HepG2 (cell line): Measurements from ENCODE around the gene USP38. TPM values are rescaled to one million over a fixed set of nuclear protein-coding genes. Genes with fewer than 3 reads are reported as not detected.

Experiments
- ERF ChIP-seq: IDR thresholded peaks from 2 replicates; pipeline ENCODE4 v1.6.1; 2018; ENCODE audit warnings: missing biosample characterization, missing genetic modification reagents
- GABPA ChIP-seq, 2 experiments: IDR thresholded peaks; 2 replicates each; pipeline ENCODE4 v1.6.1; 2011 to 2016; ENCODE audit warnings: low read depth in 2 of 2, low read length in 1 of 2, missing biosample characterization in 1 of 2, missing genetic modification characterization in 1 of 2
- HIVEP1 ChIP-seq: sonication (generic); formaldehyde crosslinking; IDR thresholded peaks from 2 replicates; pipeline ENCODE4 v1.4.0; 2020; ENCODE audit warnings: mild to moderate bottlenecking, missing genetic modification reagents
- HMGXB4 ChIP-seq, 2 experiments: sonication (generic) in 1 of 2; formaldehyde crosslinking in 1 of 2; IDR thresholded peaks; 2 replicates each; pipeline versions ENCODE4 v1.4.0 to v1.6.1; 2018 to 2020; ENCODE audit warnings: missing genetic modification reagents in 2 of 2, borderline replicate concordance in 1 of 2, low read depth in 1 of 2, mild to moderate bottlenecking in 1 of 2, missing biosample characterization in 1 of 2
- MTF2 ChIP-seq: sonication (generic); formaldehyde crosslinking; IDR thresholded peaks from 2 replicates; pipeline ENCODE4 v1.5.0; 2020; ENCODE audit warnings: missing genetic modification reagents, borderline replicate concordance
- MXD3 ChIP-seq: IDR thresholded peaks from 2 replicates; pipeline ENCODE4 v1.6.1; 2016; ENCODE audit warnings: mild to moderate bottlenecking, missing biosample characterization, missing genetic modification reagents
- NONO ChIP-seq, 2 experiments: fragments of 450-650 bp in 1 of 2; sonication (generic) in 1 of 2; formaldehyde crosslinking in 1 of 2; IDR thresholded peaks in 1 of 2; conservative IDR thresholded peaks in 1 of 2; 2 replicates each; pipeline versions ENCODE4 v1.6.1 to v1.8.0; 2017 to 2022; ENCODE audit warnings: mild to moderate bottlenecking in 1 of 2, missing genetic modification reagents in 1 of 2, moderate library complexity in 1 of 2
- PBX3 ChIP-seq: sonication (generic); formaldehyde crosslinking; IDR thresholded peaks from 2 replicates; pipeline ENCODE4 v1.8.1; 2023; ENCODE audit warnings: missing genetic modification reagents, inconsistent platforms, borderline replicate concordance
- PPARG ChIP-seq: conservative IDR thresholded peaks from 2 replicates; pipeline ENCODE4 v1.6.1; 2016; ENCODE audit warnings: missing biosample characterization, missing genetic modification reagents
- RBFOX2 ChIP-seq: fragments of 200-400 bp; formaldehyde crosslinking; IDR thresholded peaks from 2 replicates; pipeline ENCODE4 v1.6.1; 2017; ENCODE audit warnings: low read depth, mild to moderate bottlenecking, low read length
- ZFP36L2 ChIP-seq: sonication (generic); formaldehyde crosslinking; IDR thresholded peaks from 2 replicates; pipeline ENCODE4 v1.4.0; 2020; ENCODE audit warnings: missing genetic modification reagents
- ZFX ChIP-seq: sonication (generic); formaldehyde crosslinking; IDR thresholded peaks from 2 replicates; pipeline ENCODE4 v1.4.0; 2020; ENCODE audit warnings: mild to moderate bottlenecking, low read depth, missing genetic modification reagents, moderate library complexity
- ZMAT3 ChIP-seq: sonication (generic); formaldehyde crosslinking; conservative IDR thresholded peaks from 2 replicates; pipeline ENCODE4 v1.7.0; 2021; ENCODE audit warnings: missing genetic modification reagents
- ZNF101 ChIP-seq: sonication (generic); formaldehyde crosslinking; IDR thresholded peaks from 2 replicates; pipeline ENCODE4 v1.4.0; 2020; ENCODE audit warnings: mild to moderate bottlenecking, low read depth, missing genetic modification reagents, borderline replicate concordance
- ZNF12 ChIP-seq: sonication (generic); formaldehyde crosslinking; IDR thresholded peaks from 2 replicates; pipeline ENCODE4 v1.5.0; 2020; ENCODE audit warnings: missing genetic modification reagents
- ZNF256 ChIP-seq: sonication (generic); formaldehyde crosslinking; conservative IDR thresholded peaks from 2 replicates; pipeline ENCODE4 v1.4.0; 2020; ENCODE audit warnings: missing genetic modification reagents
- ZNF34 ChIP-seq: sonication (generic); formaldehyde crosslinking; IDR thresholded peaks from 2 replicates; pipeline ENCODE4 v1.4.0; 2020; ENCODE audit warnings: mild to moderate bottlenecking, missing genetic modification reagents, borderline replicate concordance
- ZNF350 ChIP-seq: sonication (generic); formaldehyde crosslinking; IDR thresholded peaks from 2 replicates; pipeline ENCODE4 v1.4.0; 2020; ENCODE audit warnings: mild to moderate bottlenecking, low read depth, missing genetic modification reagents, borderline replicate concordance
- ZNF414 ChIP-seq: sonication (generic); formaldehyde crosslinking; IDR thresholded peaks from 2 replicates; pipeline ENCODE4 v1.5.0; 2020; ENCODE audit warnings: missing genetic modification reagents
- ZNF782 ChIP-seq: sonication (generic); formaldehyde crosslinking; IDR thresholded peaks from 2 replicates; pipeline ENCODE4 v1.4.0; 2020; ENCODE audit warnings: missing genetic modification reagents, mild to moderate bottlenecking, borderline replicate concordance
- ZNF788 ChIP-seq: sonication (generic); formaldehyde crosslinking; IDR thresholded peaks from 2 replicates; pipeline ENCODE4 v1.5.0; 2020; ENCODE audit warnings: mild to moderate bottlenecking, missing genetic modification reagents, borderline replicate concordance
- polyA plus RNA-seq, 8 experiments: library from polyadenylated mRNA; depleted of rRNA in 3 of 8; stranded (reverse) in 7 of 8; unstranded in 1 of 8; fragments of >200 nt; fragmentation: Illumina TruSeq in 4 of 8; extraction: Trizol in 4 of 8; gene quantifications; 2 replicates each; pipeline versions ENCODE4 v1.2.1 to v1.2.3, GENCODE V29; 2011 to 2016; ENCODE audit warnings: low read depth in 4 of 8, missing spikeins in 1 of 8, mixed read lengths in 1 of 8; ENCODE audit not compliant: insufficient read depth in 1 of 8
- total RNA-seq, 5 experiments: library from RNA; depleted of rRNA; stranded (reverse); fragments of >200 nt; fragmentation: Illumina TruSeq; extraction: Trizol; gene quantifications; 2 replicates each; pipeline ENCODE4 v1.2.3, GENCODE V29; 2016; ENCODE audit warnings: low read depth in 1 of 5

Gene USP38
- total and polyA plus RNA-seq, 2 of the 13 experiments (the other 11 are each of a cell fraction or from before 2014, with no cell fraction given) = 4.5 to 11.8 TPM

- TF ChIP-seq ZNF101 (no peak), MXD3 (CRISPR knock-in tag) (peak; percentile 70; the same call in 1 of the 2 replicates), ZNF414 (CRISPR knock-in tag) (0 out of 2 replicates have a peak, but pooled peaks have one; percentile 35), ERF (CRISPR knock-in tag) (no peak; the same call in 1 of the 2 replicates), ZNF256 (CRISPR knock-in tag) (no peak), ZNF12 (CRISPR knock-in tag) (0 out of 2 replicates have a peak, but pooled peaks have one; percentile 11), ZNF788 (CRISPR knock-in tag) (peak; percentile 2; the same call in 1 of the 2 replicates), GABPA (IDR thresholded peaks at IDR 0.05; ENCODE audit: low read depth, low read length) (0 out of 2 replicates have a peak, but pooled peaks have one; percentile 21), GABPA (CRISPR knock-in tag; IDR thresholded peaks at IDR 0.05; ENCODE audit: low read depth) (peak; percentile 38; the same call in 1 of the 2 replicates), PBX3 (CRISPR knock-in tag) (no peak), ZNF350 (peak; percentile 46; the same call in 1 of the 2 replicates), HMGXB4 (CRISPR knock-in tag; IDR thresholded peaks at IDR 0.05; ENCODE audit: borderline replicate concordance in 1 of 2, low read depth in 1 of 2) (peak in 1 of 2 experiments; percentile 88; a peak in 2 of 4 replicates), MTF2 (peak; percentile 71; the same call in 1 of the 2 replicates), ZMAT3 (no peak), ZNF782 (peak; percentile 77; the same call in 1 of the 2 replicates), HIVEP1 (0 out of 2 replicates have a peak, but pooled peaks have one; percentile 58), NONO (IDR thresholded peaks at IDR 0.05) (no peak), NONO (CRISPR knock-in tag; conservative IDR thresholded peaks at IDR 0.05) (0 out of 2 replicates have a peak, but pooled peaks have one; percentile 23), ZFP36L2 (CRISPR knock-in tag) (peak; percentile 67; the same call in 1 of the 2 replicates), PPARG (CRISPR knock-in tag) (no peak), ZFX (CRISPR knock-in tag) (peak; percentile 91), ZNF34 (CRISPR knock-in tag) (peak; percentile 54; the same call in 1 of the 2 replicates), RBFOX2 (peak; percentile 51)
Observed at GRCh38 chr4:143185253-143186107, 763 bp downstream of the USP38 start (continued).
